Retinal pigment epithelial cell (primary cell): ENCODE results near the gene IQGAP2.

ENCODE experiments used
- DNase-seq: peaks from one replicate; pipeline ENCODE4 v3.0.0-alpha.2; 2010; ENCODE audit warnings: low read depth
- H3K4me3 ChIP-seq: 2 replicates; pipeline ENCODE4 v1.5.1; 2011; ENCODE audit warnings: mild to moderate bottlenecking, low read length, control low read depth, moderate library complexity
- TF ChIP-seq, protein P1 (sequence below): conservative IDR thresholded peaks from 2 replicates; pipeline ENCODE4 v1.5.1; 2011; ENCODE audit warnings: low read depth, low read length, control low read depth, inconsistent platforms

IQGAP2 gene

DNA sequence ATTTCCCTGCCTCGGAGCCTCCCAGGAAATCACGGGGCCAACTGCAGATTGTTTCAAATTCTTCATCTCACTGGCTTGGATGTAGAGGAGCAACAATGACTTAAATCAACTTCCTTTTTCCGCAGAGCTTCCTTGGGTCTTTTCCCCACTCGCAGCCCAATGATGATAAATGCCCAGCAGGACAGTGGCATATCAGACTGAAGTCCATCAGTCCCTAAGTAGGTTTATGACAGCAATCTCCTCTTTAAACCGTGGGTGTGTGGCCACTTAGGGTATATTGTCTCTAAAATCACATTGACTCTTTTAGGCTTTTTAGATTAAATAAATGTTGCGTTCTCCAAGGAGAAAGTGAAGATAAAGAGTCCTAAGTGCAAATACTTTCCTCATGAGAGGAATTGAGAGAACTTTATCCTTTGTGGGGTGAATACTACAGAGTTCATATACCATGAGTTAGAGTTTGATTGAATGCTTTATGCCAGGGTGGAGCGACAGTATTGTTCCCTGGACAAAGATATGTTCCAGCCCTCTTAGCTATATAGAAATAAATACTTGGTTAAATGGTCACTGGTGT lies 59.1 kb downstream of the IQGAP2 start:
- H3K4me3 ChIP-seq = no peak overlapping the region
- no peak for DNase-seq
- TF ChIP-seq, protein P1, sequence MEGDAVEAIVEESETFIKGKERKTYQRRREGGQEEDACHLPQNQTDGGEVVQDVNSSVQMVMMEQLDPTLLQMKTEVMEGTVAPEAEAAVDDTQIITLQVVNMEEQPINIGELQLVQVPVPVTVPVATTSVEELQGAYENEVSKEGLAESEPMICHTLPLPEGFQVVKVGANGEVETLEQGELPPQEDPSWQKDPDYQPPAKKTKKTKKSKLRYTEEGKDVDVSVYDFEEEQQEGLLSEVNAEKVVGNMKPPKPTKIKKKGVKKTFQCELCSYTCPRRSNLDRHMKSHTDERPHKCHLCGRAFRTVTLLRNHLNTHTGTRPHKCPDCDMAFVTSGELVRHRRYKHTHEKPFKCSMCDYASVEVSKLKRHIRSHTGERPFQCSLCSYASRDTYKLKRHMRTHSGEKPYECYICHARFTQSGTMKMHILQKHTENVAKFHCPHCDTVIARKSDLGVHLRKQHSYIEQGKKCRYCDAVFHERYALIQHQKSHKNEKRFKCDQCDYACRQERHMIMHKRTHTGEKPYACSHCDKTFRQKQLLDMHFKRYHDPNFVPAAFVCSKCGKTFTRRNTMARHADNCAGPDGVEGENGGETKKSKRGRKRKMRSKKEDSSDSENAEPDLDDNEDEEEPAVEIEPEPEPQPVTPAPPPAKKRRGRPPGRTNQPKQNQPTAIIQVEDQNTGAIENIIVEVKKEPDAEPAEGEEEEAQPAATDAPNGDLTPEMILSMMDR = no peak

DNA sequence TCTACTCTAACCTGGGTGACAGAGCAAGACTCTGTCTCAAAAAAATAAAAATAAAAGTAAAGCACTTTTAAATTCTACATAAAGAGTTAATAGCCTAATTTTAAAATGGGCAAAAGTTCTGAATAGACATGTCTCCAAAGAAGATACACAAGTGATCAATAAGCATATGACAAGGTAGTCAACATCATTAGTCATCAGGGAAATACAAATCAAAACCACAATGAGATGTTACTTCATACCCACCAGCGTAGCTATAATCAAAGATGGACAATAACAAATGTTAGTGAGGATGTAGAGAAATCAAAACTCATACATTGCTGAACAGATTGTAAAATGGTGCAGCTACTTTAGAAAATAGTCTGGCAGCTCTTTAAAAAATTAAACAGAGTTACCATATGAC lies 64.1 kb downstream of the IQGAP2 start:
- no peak for DNase-seq
- H3K4me3 ChIP-seq = no peak overlapping the region
- TF ChIP-seq, protein P1 = no peak

DNA sequence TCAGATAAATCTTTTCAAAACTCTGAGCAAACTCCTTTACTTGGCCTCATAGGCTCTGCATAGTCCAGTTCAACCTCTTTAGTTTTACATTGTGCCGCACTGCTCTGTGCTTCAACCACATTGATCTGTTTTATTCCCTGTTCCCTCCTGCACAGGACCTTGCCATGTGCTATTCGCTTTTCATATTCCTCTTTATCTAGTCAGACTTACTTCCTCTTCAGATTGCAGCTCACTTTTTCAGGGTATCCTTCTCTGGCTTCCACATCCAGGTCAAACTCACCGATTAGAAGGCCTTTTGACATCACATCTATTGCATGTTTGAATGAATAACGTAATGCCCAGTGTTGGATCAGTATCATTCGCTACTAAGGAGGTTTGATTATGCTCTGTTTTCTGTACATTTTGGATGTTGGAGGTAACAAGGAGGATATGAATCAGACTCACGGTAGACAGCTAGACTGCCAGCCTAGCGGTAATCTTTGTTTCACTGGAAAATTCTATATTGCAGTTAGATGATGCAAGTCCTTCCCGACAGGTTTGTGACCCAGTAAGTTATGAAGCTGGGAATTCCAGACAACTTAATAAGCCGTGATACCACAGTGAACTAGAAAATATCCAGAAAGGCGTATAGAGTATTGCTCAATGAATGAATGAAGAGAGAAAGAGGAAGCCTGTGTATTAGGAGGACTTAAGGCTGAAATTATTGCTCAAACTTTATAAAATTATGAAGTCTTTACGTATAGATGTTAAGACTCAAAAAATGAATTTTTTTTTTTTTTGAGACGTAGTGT lies 65.7 kb downstream of the IQGAP2 start:
- TF ChIP-seq, protein P1 = no peak
- DNase-seq = no peak
- no peak overlapping the region for H3K4me3 ChIP-seq

DNA sequence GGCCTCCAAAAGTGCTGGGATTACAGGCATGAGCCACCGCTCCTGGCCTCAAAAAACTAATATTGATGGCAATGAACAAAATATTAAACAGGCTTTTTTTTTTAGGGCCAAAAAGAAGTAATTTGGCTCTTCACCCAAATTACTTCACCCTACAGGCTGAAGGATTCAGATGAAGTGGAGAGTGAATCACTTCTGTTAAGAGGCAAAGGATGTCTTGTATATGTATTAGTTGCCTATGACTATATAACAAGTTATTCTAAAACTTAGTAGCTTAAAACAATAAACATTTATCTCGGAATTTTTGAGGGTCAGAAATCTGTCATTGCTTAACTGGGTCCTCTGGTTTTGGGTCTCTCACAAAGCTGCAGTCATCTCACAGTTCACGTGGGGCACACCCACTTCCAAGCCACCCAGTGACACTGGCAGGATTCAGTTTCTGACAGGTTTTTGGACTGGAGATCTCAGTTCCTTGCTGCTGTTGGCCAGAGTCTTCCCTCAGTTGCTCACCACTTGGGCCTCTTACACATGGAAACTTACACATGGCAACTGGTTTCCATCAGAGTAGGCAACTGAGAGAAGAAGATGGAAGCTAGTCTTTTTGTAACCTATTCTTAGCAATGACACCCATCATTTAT lies 66.7 kb downstream of the IQGAP2 start:
- no peak for DNase-seq
- no peak overlapping the region for H3K4me3 ChIP-seq
- TF ChIP-seq, protein P1 = no peak

DNA sequence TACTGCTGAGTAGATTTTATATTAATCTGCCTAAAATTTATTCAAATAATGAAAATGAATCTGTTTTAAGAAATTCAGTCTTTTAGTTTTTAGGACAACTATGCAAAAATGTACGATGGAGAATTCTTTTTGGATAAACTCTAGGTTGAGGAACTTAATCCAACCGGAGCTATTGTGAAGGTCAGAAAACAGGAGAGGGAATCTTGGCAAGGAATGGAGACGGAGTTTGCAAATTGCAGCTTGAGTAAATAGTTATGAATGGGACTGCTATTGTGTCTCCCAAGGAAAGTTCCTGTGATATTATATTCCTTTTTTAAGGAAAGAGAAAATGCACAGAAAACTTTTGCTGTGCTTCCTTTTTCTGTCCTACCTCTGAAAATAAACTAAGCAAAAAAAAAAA lies 67.9 kb downstream of the IQGAP2 start:
- no peak for DNase-seq
- TF ChIP-seq, protein P1 = no peak
- H3K4me3 ChIP-seq = no peak overlapping the region

DNA sequence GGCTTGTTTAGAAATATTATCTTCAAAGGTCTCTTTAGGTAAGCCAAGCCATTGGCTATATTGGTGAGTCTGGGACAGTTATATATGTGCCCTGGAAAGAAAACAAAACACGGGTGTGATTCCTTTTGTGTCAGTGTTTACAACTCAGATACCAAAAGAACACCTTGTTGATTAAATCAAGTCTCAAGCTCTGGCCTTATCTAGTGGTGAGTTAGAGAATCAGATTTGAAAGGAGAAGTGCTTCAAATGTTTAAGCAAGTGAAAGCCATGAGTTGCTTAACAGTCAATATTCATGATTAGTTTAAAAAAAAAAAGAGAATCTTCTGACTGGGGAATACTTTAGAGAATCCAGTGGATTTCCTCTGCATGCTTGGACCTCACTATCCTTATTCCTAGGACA lies 68.3 kb downstream of the IQGAP2 start:
- TF ChIP-seq, protein P1 = no peak
- DNase-seq = no peak
- H3K4me3 ChIP-seq = no peak overlapping the region

DNA sequence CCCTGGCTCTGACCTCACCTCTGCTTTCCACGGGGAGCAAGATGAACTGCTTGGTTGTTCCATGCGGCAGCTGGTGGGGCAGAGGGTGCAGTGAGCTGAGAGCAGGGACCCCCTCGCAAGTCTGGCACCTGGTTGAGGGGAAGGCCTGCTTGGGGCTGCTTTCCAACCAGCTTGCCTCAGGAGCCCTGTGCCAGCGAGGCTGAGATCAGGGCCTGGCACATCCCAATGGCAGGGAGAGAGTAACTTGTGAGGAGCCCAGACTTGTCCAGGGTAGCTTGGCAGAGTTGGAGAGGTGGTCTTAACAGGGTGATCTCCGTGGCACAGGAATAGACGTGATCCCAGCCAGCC lies 68.9 kb downstream of the IQGAP2 start:
- DNase-seq = no peak
- TF ChIP-seq, protein P1 = no peak
- H3K4me3 ChIP-seq = no peak overlapping the region
